ENCODE measurements around the gene CTNND2.

The CTNND2 gene

GRCh38 chr5:11922394-11922793 is 18.1 kb upstream of the CTNND2 start:
- no peak for TF ChIP-seq CTCF (IDR thresholded peaks at IDR 0.05; ENCODE audit: borderline replicate concordance, control extremely low read depth, extremely low read depth, insufficient read depth, missing control alignments)
- in situ Hi-C loops (cut with MboI; ENCODE audit: low sequenced_read_pairs, unreplicated experiment) = no loop called here

GRCh38 chr5:11918463-11919045 is 14.3 kb upstream of the CTNND2 start:
- no peak for TF ChIP-seq CTCF (IDR thresholded peaks at IDR 0.05; ENCODE audit: borderline replicate concordance, control extremely low read depth, extremely low read depth, insufficient read depth, missing control alignments)
- DNase-seq (ENCODE audit: low spot score) = no peak
- in situ Hi-C loops (cut with MboI; ENCODE audit: low sequenced_read_pairs, unreplicated experiment) = no loop called here

More at GRCh38 chr5:11922394-11922793, 18.1 kb upstream of the CTNND2 start:
- DNase-seq (ENCODE audit: low spot score) = no peak

GRCh38 chr5:11909471-11909870 is 5.2 kb upstream of the CTNND2 start:
- no peak for DNase-seq (ENCODE audit: low spot score)
- in situ Hi-C loops (cut with MboI; ENCODE audit: low sequenced_read_pairs, unreplicated experiment) = no loop called here
- TF ChIP-seq CTCF (IDR thresholded peaks at IDR 0.05; ENCODE audit: borderline replicate concordance, control extremely low read depth, extremely low read depth, insufficient read depth, missing control alignments) = no peak

- no peak for TF ChIP-seq CTCF (IDR thresholded peaks at IDR 0.05; ENCODE audit: borderline replicate concordance, control extremely low read depth, extremely low read depth, insufficient read depth, missing control alignments)
- no peak for DNase-seq (ENCODE audit: low spot score)
- in situ Hi-C loops (cut with MboI; ENCODE audit: low sequenced_read_pairs, unreplicated experiment) = no loop called here
Measured at GRCh38 chr5:11906497-11906896, 2.3 kb upstream of the CTNND2 start.

GRCh38 chr5:11905206-11905605 is 960 bp upstream of the CTNND2 start:
- no peak for TF ChIP-seq CTCF (IDR thresholded peaks at IDR 0.05; ENCODE audit: borderline replicate concordance, control extremely low read depth, extremely low read depth, insufficient read depth, missing control alignments)
- in situ Hi-C loops (cut with MboI; ENCODE audit: low sequenced_read_pairs, unreplicated experiment) = no loop called here
- no peak for DNase-seq (ENCODE audit: low spot score)

GRCh38 chr5:11903614-11904264 is 507 bp downstream of the CTNND2 start:
- DNase-seq (ENCODE audit: low spot score) = peak; percentile 37
- in situ Hi-C loops (cut with MboI; ENCODE audit: low sequenced_read_pairs, unreplicated experiment) = no loop called here
- no peak for TF ChIP-seq CTCF (IDR thresholded peaks at IDR 0.05; ENCODE audit: borderline replicate concordance, control extremely low read depth, extremely low read depth, insufficient read depth, missing control alignments)
